Keratinocyte (primary cell): ENCODE measurements around the gene PTPRT. TPM values are rescaled to one million over a fixed set of nuclear protein-coding genes. Genes with fewer than 3 reads are reported as not detected.

ENCODE experiments used
- DNase-seq: peaks from one replicate; pipeline ENCODE4 v3.0.0-alpha.2; 2011; ENCODE audit warnings: low read depth, missing footprints, low spot score
- FAIRE-seq: peaks from 2 replicates; lab custom pipeline; 2011; peaks lifted over from hg19 to GRCh38; lab: Jason Lieb, UNC
- H2AFZ ChIP-seq: 2 replicates; pipeline ENCODE4 v1.6.0; 2012; ENCODE audit warnings: low read length, control low read depth, inconsistent platforms; ENCODE audit not compliant: control insufficient read depth
- H3K27ac ChIP-seq: 2 replicates; pipeline ENCODE4 v1.5.1; 2011; ENCODE audit warnings: low read length; ENCODE audit not compliant: control insufficient read depth, insufficient read depth
- H3K27me3 ChIP-seq: 3 replicates; pipeline ENCODE4 v1.6.0; 2011; ENCODE audit warnings: low read length; ENCODE audit not compliant: control insufficient read depth, insufficient read depth; ENCODE audit errors: extremely low read depth
- H3K36me3 ChIP-seq, 2 experiments: 2 replicates in 1 of 2; 3 replicates in 1 of 2; pipeline ENCODE4 v1.5.1; 2011; ENCODE audit warnings: low read length in 2 of 2, mild to moderate bottlenecking in 1 of 2; ENCODE audit not compliant: control insufficient read depth in 2 of 2, insufficient read depth in 2 of 2; ENCODE audit errors: extremely low read depth in 1 of 2
- H3K4me1 ChIP-seq: 3 replicates; pipeline ENCODE4 v1.5.1; 2011; ENCODE audit warnings: low read length; ENCODE audit not compliant: control insufficient read depth, insufficient read depth; ENCODE audit errors: extremely low read depth
- H3K4me2 ChIP-seq: 3 replicates; pipeline ENCODE4 v1.6.0; 2011; ENCODE audit warnings: low read depth, low read length; ENCODE audit not compliant: control insufficient read depth, insufficient read depth; ENCODE audit errors: extremely low read depth
- H3K4me3 ChIP-seq, 3 experiments: fragments of 200-600 bp in 1 of 3; sonication (generic) in 1 of 3; 2 replicates in 2 of 3; 3 replicates in 1 of 3; pipeline ENCODE4 v1.5.1; 2011 to 2016; ENCODE audit warnings: low read length in 3 of 3, mild to moderate bottlenecking in 3 of 3, control low read depth in 2 of 3, inconsistent platforms in 1 of 3, low read depth in 1 of 3, mixed read lengths in 1 of 3, mixed run types in 1 of 3, moderate library complexity in 1 of 3; ENCODE audit not compliant: control insufficient read depth in 2 of 3, insufficient read depth in 2 of 3; ENCODE audit errors: extremely low read depth in 1 of 3
- H3K79me2 ChIP-seq: 2 replicates; pipeline ENCODE4 v1.6.0; 2012; ENCODE audit warnings: low read length; ENCODE audit not compliant: control insufficient read depth, insufficient read depth
- H3K9ac ChIP-seq: 3 replicates; pipeline ENCODE4 v1.6.0; 2011; ENCODE audit warnings: low read length; ENCODE audit not compliant: control insufficient read depth, insufficient read depth; ENCODE audit errors: extremely low read depth
- H3K9me1 ChIP-seq: 3 replicates; pipeline ENCODE4 v1.6.0; 2011; ENCODE audit warnings: low read length; ENCODE audit not compliant: control insufficient read depth, insufficient read depth; ENCODE audit errors: extremely low read depth
- H3K9me3 ChIP-seq: 2 replicates; pipeline ENCODE4 v1.5.1; 2012; ENCODE audit warnings: low read depth, low read length; ENCODE audit not compliant: control insufficient read depth
- H4K20me1 ChIP-seq: 3 replicates; pipeline ENCODE4 v1.6.0; 2011; ENCODE audit warnings: low read length; ENCODE audit not compliant: control insufficient read depth, insufficient read depth; ENCODE audit errors: extremely low read depth
- CTCF ChIP-seq, 3 experiments: IDR thresholded peaks in 1 of 3; conservative IDR thresholded peaks in 1 of 3; optimal IDR thresholded peaks in 1 of 3; 2 replicates in 2 of 3; 3 replicates in 1 of 3; pipeline versions ENCODE3 to v1.5.1; 2011; ENCODE audit warnings: low read length in 3 of 3, mild to moderate bottlenecking in 3 of 3, moderate library complexity in 2 of 3, control low read depth in 1 of 3, inconsistent platforms in 1 of 3; ENCODE audit not compliant: insufficient read depth in 2 of 3; ENCODE audit errors: extremely low read depth in 1 of 3
- EZH2 ChIP-seq: IDR thresholded peaks from one replicate; pipeline ENCODE4 v1.6.1; 2012; ENCODE audit warnings: inconsistent platforms, mild to moderate bottlenecking, low read length, moderate library complexity
- dilution Hi-C: fragments of 300-500 bp; cut with MboI; formaldehyde crosslinking; loops from one replicate; pipeline ENCODE4 v1.7.0; 2020; ENCODE audit warnings: low sequenced_read_pairs; ENCODE audit not compliant: extremely low pct_ligation_motif_present
- polyA plus RNA-seq, 5 experiments: library from polyadenylated mRNA; depleted of rRNA in 3 of 5; stranded (reverse) in 3 of 5; stranded (forward) in 1 of 5; unstranded in 1 of 5; fragments of >200 nt; gene quantifications; 1 replicate in 1 of 5; 2 replicates in 3 of 5; 3 replicates in 1 of 5; pipeline versions ENCODE4 v1.2.1 to v1.2.3, GENCODE V29; 2011 to 2012; ENCODE audit warnings: missing spikeins in 2 of 5, low read depth in 1 of 5, low replicate concordance in 1 of 5

The PTPRT gene
- polyA plus RNA-seq, 1 donor (not counting 4 experiments of a cell fraction or from before 2014, with no cell fraction given): not detected

GRCh38 chr20:42857446-42857845, 332.3 kb downstream of the PTPRT start:
- Histone ChIP-seq H3K4me3 (no peak overlapping the region), H3K36me3 (no peaks in the 10 kb centered on the region), H3K9ac (no peak overlapping the region), H4K20me1 (no peaks in the 10 kb centered on the region), H3K27me3 (no peaks in the 10 kb centered on the region), H3K4me2 (no peak overlapping the region), H2AFZ (no peak overlapping the region), H3K27ac (no peak overlapping the region), H3K4me1 (no peaks in the 10 kb centered on the region), H3K9me3 (peaks cover 3% of the 10 kb centered on the region), H3K79me2 (no peaks in the 10 kb centered on the region), H3K9me1 (no peaks in the 10 kb centered on the region)
- TF ChIP-seq EZH2 (no peak), CTCF (optimal IDR thresholded peaks at IDR 0.05 in 1 of 3, IDR thresholded peaks at IDR 0.05 in 1 of 3, conservative IDR thresholded peaks at IDR 0.05 in 1 of 3; ENCODE audit: extremely low read depth in 1 of 3, insufficient read depth in 2 of 3, low read length in 3 of 3) (no peak)
- DNase-seq (no peak), FAIRE-seq (no peak)
- dilution Hi-C loops: no loop called here

GRCh38 chr20:42855896-42856295, 333.8 kb downstream of the PTPRT start:
- Histone ChIP-seq H2AFZ (no peak overlapping the region), H3K4me1 (no peaks in the 10 kb centered on the region), H3K36me3 (no peaks in the 10 kb centered on the region), H3K4me3 (no peak overlapping the region), H3K27ac (no peak overlapping the region), H3K79me2 (no peaks in the 10 kb centered on the region), H3K27me3 (no peaks in the 10 kb centered on the region), H3K9ac (no peak overlapping the region), H3K9me1 (no peaks in the 10 kb centered on the region), H3K4me2 (no peak overlapping the region), H4K20me1 (no peaks in the 10 kb centered on the region), H3K9me3 (peaks cover 3% of the 10 kb centered on the region)
- FAIRE-seq (no peak), DNase-seq (no peak)
- TF ChIP-seq CTCF (optimal IDR thresholded peaks at IDR 0.05 in 1 of 3, IDR thresholded peaks at IDR 0.05 in 1 of 3, conservative IDR thresholded peaks at IDR 0.05 in 1 of 3; ENCODE audit: extremely low read depth in 1 of 3, insufficient read depth in 2 of 3, low read length in 3 of 3) (no peak), EZH2 (no peak)
- dilution Hi-C loops: no loop called here
